Sigmoid colon (tissue), 7 donors: ENCODE measurements around the gene PSD4. TPM values are rescaled to one million over a fixed set of nuclear protein-coding genes. Genes with fewer than 3 reads are reported as not detected.
A peak's percentile ranks its signal among the peaks of the same experiment; 100 is the strongest.

Experiments used
- DNase-seq: peaks from one replicate; pipeline ENCODE4 v3.0.0-alpha.2; 2019
- H3K27ac ChIP-seq, 4 donors: fragments of 200-600 bp; sonication (generic); one replicate each; pipeline ENCODE4 v1.5.1; 2016 to 2019; ENCODE audit warnings: mild to moderate bottlenecking in 1 of 4
- H3K27me3 ChIP-seq, 3 donors: fragments of 200-600 bp; sonication (generic); one replicate each; pipeline ENCODE4 v1.5.1; 2019; ENCODE audit warnings: mild to moderate bottlenecking in 1 of 3
- H3K36me3 ChIP-seq, 4 donors: fragments of 200-600 bp; sonication (generic); one replicate each; pipeline ENCODE4 v1.5.1; 2016 to 2019
- H3K4me1 ChIP-seq, 4 donors: fragments of 200-600 bp; sonication (generic); one replicate each; pipeline ENCODE4 v1.5.1; 2017 to 2019
- H3K4me3 ChIP-seq, 4 donors: fragments of 200-600 bp; sonication (generic); one replicate each; pipeline ENCODE4 v1.5.1; 2017 to 2019; ENCODE audit warnings: mild to moderate bottlenecking in 2 of 4, moderate library complexity in 1 of 4
- H3K9me3 ChIP-seq, 4 donors: fragments of 200-600 bp in 3 of 4; sonication (generic) in 3 of 4; one replicate each; pipeline versions ENCODE4 v1.5.1 to v1.6.1; 2013 to 2019
- CTCF ChIP-seq, 4 experiments: fragments of 450-650 bp in 3 of 4; fragments of 200-600 bp in 1 of 4; IDR thresholded peaks; one replicate each; pipeline ENCODE4 v1.5.1; 2016 to 2019; ENCODE audit warnings: antibody characterized with exemption in 4 of 4, mild to moderate bottlenecking in 3 of 4, moderate library complexity in 2 of 4
- EP300 ChIP-seq, 4 donors: sonication (generic); formaldehyde crosslinking; IDR thresholded peaks; one replicate each; pipeline ENCODE4 v1.6.1; 2017; ENCODE audit warnings: antibody characterized with exemption in 4 of 4
- POLR2A ChIP-seq, 2 donors: fragments of 450-650 bp; IDR thresholded peaks; one replicate each; pipeline ENCODE4 v1.6.1; 2016; ENCODE audit warnings: antibody characterized with exemption in 2 of 2, mild to moderate bottlenecking in 2 of 2, moderate library complexity in 2 of 2
- POLR2AphosphoS5 ChIP-seq, 4 donors: sonication (generic); formaldehyde crosslinking; IDR thresholded peaks; one replicate each; pipeline ENCODE4 v1.6.1; 2017; ENCODE audit warnings: antibody characterized with exemption in 4 of 4
- WGBS, 2 donors: extraction: QIAGEN DNeasy Blood & Tissue Kit; methylation state at CpG; one replicate each; pipeline ENCODE4 v1.1.7; 2013; 5-methylcytosine and 5-hydroxymethylcytosine counted together
- intact Hi-C: fragments of 100-400 bp; cut with DNase I; formaldehyde crosslinking; loops from one replicate; pipeline ENCODE4 v1.15.1; 2023
- polyA plus RNA-seq, 3 donors: library from polyadenylated mRNA; stranded (reverse); fragments of 200-250 nt; gene quantifications; one replicate each; pipeline ENCODE4 v1.2.3, GENCODE V29; 2013
- total RNA-seq, 4 donors: library from RNA; depleted of rRNA; stranded (reverse); fragments of >200 nt; gene quantifications; one replicate each; pipeline ENCODE4 v1.1.0, GENCODE V29; 2016
- donor health status: healthy with polysubstance abuse.
- donor health status: Bipolar disorder and iron deficiency.
- donor health status: healthy.

The PSD4 gene
- total and polyA plus RNA-seq, 7 donors = 1.4 to 51.6 (median 6.6) TPM

GRCh38 chr2:113137827-113138226 is 35.9 kb upstream of the PSD4 start:
- H3K4me1 ChIP-seq = no peaks in the 10 kb centered on the region
- intact Hi-C loops = no loop called here
- no peaks in the 10 kb centered on the region for H3K27me3 ChIP-seq
- H3K9me3 ChIP-seq = no peaks in the 10 kb centered on the region
- no peak for DNase-seq
- H3K27ac ChIP-seq = no peak overlapping the region
- no peak overlapping the region for H3K4me3 ChIP-seq
- TF ChIP-seq CTCF (IDR thresholded peaks at IDR 0.05) (no peak), POLR2AphosphoS5 (IDR thresholded peaks at IDR 0.05) (no peak), EP300 (IDR thresholded peaks at IDR 0.05) (no peak), POLR2A (IDR thresholded peaks at IDR 0.05) (no peak)
- WGBS, 2 donors = 97 to 100% methylated on average over 1 of the region's 1 CpG
- H3K36me3 ChIP-seq = no peaks in the 10 kb centered on the region

DNA sequence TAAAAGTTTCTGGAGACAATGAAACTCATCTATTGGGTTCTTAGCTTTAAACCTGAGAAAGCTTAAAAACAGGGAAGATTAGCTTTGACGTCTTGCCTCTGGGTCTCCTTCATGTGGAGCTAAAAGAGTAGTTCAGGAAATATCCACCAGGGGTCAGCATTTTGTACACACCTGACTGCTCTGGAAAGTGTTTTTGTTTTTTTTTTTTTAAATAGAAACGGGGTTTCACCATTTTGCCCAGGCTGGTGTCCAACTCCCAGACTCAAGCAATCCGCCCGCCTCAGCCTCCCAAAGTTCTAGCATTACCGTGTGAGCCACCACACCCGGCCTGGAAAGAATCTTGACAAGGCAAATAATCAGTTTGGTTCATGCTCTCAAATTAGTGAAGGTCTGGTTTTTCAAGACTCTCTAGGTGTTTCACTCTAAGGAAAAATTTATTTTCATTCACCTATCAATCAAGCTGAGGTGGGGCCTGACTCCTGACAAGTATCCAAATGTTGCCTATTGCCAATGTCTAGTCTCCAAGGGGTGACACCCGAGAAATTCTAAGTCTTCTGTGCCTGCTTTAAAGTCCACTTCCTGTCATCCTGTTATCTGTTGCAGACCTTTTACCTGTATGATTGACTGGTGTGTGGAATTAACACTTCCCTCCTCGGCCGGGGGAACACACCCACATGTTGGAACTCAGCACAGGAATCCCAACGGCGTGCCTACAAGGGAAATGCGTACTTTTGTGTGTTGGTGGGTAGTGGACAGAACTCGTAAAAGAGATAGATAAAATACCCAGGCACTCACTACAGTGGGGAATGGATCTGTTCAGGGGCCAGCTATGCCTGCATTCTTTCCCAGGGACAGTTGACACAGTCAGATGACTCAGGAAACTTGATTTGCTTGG is 35.1 kb upstream of the PSD4 start:
- intact Hi-C loops = no loop called here
- Histone ChIP-seq H3K4me3 (no peak overlapping the region), H3K36me3 (no peaks in the 10 kb centered on the region), H3K9me3 (no peaks in the 10 kb centered on the region), H3K4me1 (no peaks in the 10 kb centered on the region), H3K27ac (no peak overlapping the region), H3K27me3 (no peaks in the 10 kb centered on the region)
- TF ChIP-seq CTCF (IDR thresholded peaks at IDR 0.05) = peak; percentile 11 to 64 (median 45)
- TF ChIP-seq POLR2A (IDR thresholded peaks at IDR 0.05) = no peak
- TF ChIP-seq POLR2AphosphoS5 (IDR thresholded peaks at IDR 0.05) = no peak
- TF ChIP-seq EP300 (IDR thresholded peaks at IDR 0.05) = no peak
- 18 to 33% methylated on average over 13 of the region's 13 CpGs for WGBS, 2 donors
- DNase-seq = no peak

DNA sequence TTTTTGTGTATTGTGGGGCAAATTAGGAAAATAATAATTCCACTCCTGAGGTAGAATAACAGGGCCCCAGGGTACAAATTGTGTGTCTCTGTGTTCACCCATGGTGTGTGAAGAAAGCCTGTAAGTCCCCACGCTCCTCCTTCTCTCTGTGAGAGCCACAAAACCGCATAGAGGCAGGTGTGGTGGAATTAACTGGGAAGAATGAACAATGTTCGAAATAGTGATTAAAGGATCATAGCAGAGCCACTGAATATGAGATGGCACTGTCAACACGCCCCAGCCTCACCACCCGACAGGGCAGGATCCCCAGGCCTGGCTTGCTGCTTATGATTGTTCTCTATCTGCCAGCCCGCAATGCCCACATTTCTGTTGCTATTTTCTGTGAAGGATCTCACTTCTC is 32.3 kb upstream of the PSD4 start:
- TF ChIP-seq POLR2A (IDR thresholded peaks at IDR 0.05) (no peak), POLR2AphosphoS5 (IDR thresholded peaks at IDR 0.05) (no peak), EP300 (IDR thresholded peaks at IDR 0.05) (no peak), CTCF (IDR thresholded peaks at IDR 0.05) (no peak)
- Histone ChIP-seq H3K27me3 (no peaks in the 10 kb centered on the region), H3K36me3 (no peaks in the 10 kb centered on the region), H3K4me3 (no peak overlapping the region), H3K27ac (no peak overlapping the region), H3K4me1 (no peaks in the 10 kb centered on the region), H3K9me3 (no peaks in the 10 kb centered on the region)
- intact Hi-C loops = no loop called here
- WGBS, 2 donors = 88 to 95% methylated on average over 6 of the region's 6 CpGs
- no peak for DNase-seq

- TF ChIP-seq EP300 (IDR thresholded peaks at IDR 0.05) (no peak), POLR2A (IDR thresholded peaks at IDR 0.05) (no peak), CTCF (IDR thresholded peaks at IDR 0.05) (no peak), POLR2AphosphoS5 (IDR thresholded peaks at IDR 0.05) (no peak)
- intact Hi-C loops = no loop called here
- Histone ChIP-seq H3K27ac (no peak overlapping the region), H3K4me1 (no peaks in the 10 kb centered on the region), H3K36me3 (no peaks in the 10 kb centered on the region), H3K9me3 (no peaks in the 10 kb centered on the region), H3K4me3 (no peak overlapping the region), H3K27me3 (no peaks in the 10 kb centered on the region)
- 76 to 96% methylated on average over 2 of the region's 2 CpGs for WGBS, 2 donors
- DNase-seq = no peak
Measured at GRCh38 chr2:113142290-113142689, 31.5 kb upstream of the PSD4 start.
